ENCODE results near the gene S100A16. TPM values are rescaled to one million over a fixed set of nuclear protein-coding genes. Genes with fewer than 3 reads are reported as not detected.

Gene S100A16
- total and polyA plus RNA-seq, 9 of the 15 experiments (the other 6 are each of a cell fraction or from before 2014, with no cell fraction given): 1.6 to 6.9 (median 4.3) TPM

GRCh38 chr1:153626904-153627714 is 14.2 kb upstream of the S100A16 start, which contains the start of gene S100A13 (continued):
- peak; percentile 23; the same call in 1 of the 2 replicates for TF ChIP-seq ZBTB9 (CRISPR knock-in tag; IDR thresholded peaks at IDR 0.05)
- no peak for TF ChIP-seq RBM34 (IDR thresholded peaks at IDR 0.05; ENCODE audit: borderline replicate concordance, insufficient read depth, low read length)
- peak; percentile 66 for TF ChIP-seq MGA (IDR thresholded peaks at IDR 0.05)
- TF ChIP-seq ZKSCAN8 (CRISPR knock-in tag; IDR thresholded peaks at IDR 0.05): no peak
- no peak for TF ChIP-seq ZNF277 (CRISPR knock-in tag; IDR thresholded peaks at IDR 0.05; ENCODE audit: borderline replicate concordance)
- no peak for TF ChIP-seq MEF2D (tag; conservative IDR thresholded peaks at IDR 0.05; ENCODE audit: low read depth)
- no peak for TF ChIP-seq RHOXF2B (CRISPR knock-in tag; conservative IDR thresholded peaks at IDR 0.05)
- peak; percentile 67 to 75; a peak in 3 of 4 replicates for TF ChIP-seq MNT (conservative IDR thresholded peaks at IDR 0.05)
- no peak for TF ChIP-seq ZNF79 (CRISPR knock-in tag; IDR thresholded peaks at IDR 0.05; ENCODE audit: low read depth)
- TF ChIP-seq ZNF384 (IDR thresholded peaks at IDR 0.05; ENCODE audit: low read depth, low read length): no peak
- TF ChIP-seq ZFP1 (CRISPR knock-in tag; IDR thresholded peaks at IDR 0.05): no peak

Measured in K562 (cell line).